Gastroesophageal sphincter (tissue), 3 donors: ENCODE measurements around the gene GOLGA7B.

Experiments used
- EP300 ChIP-seq: sonication (generic); formaldehyde crosslinking; IDR thresholded peaks from one replicate; pipeline ENCODE4 v1.6.1; 2017; ENCODE audit warnings: antibody characterized with exemption, mild to moderate bottlenecking
- TF ChIP-seq, protein P1 (sequence below), 4 experiments: fragments of 200-600 bp in 2 of 4; fragments of 450-650 bp in 2 of 4; sonication (generic) in 1 of 4; IDR thresholded peaks; one replicate each; pipeline ENCODE4 v1.5.1; 2017 to 2019; ENCODE audit warnings: antibody characterized with exemption in 4 of 4, mild to moderate bottlenecking in 2 of 4, moderate library complexity in 2 of 4

- TF ChIP-seq, protein P1, sequence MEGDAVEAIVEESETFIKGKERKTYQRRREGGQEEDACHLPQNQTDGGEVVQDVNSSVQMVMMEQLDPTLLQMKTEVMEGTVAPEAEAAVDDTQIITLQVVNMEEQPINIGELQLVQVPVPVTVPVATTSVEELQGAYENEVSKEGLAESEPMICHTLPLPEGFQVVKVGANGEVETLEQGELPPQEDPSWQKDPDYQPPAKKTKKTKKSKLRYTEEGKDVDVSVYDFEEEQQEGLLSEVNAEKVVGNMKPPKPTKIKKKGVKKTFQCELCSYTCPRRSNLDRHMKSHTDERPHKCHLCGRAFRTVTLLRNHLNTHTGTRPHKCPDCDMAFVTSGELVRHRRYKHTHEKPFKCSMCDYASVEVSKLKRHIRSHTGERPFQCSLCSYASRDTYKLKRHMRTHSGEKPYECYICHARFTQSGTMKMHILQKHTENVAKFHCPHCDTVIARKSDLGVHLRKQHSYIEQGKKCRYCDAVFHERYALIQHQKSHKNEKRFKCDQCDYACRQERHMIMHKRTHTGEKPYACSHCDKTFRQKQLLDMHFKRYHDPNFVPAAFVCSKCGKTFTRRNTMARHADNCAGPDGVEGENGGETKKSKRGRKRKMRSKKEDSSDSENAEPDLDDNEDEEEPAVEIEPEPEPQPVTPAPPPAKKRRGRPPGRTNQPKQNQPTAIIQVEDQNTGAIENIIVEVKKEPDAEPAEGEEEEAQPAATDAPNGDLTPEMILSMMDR (IDR thresholded peaks at IDR 0.05) = no peak
- TF ChIP-seq EP300 = no peak
Measured at GRCh38 chr10:97816609-97817008, 33.0 kb upstream of the GOLGA7B start.
